Central memory CD4-positive, alpha-beta T cell (primary cell): ENCODE results near the gene DUSP28.
A peak's percentile ranks its signal among the peaks of the same experiment; 100 is the strongest.

Source experiments
- DNase-seq: peaks from one replicate; pipeline ENCODE4 v3.0.0; 2022

DUSP28 gene

GRCh38 chr2:240573071-240573515 lies 12.9 kb downstream of the DUSP28 start:
- no peak for DNase-seq

- no peak for DNase-seq
Measured at GRCh38 chr2:240573516-240574385, 13.6 kb downstream of the DUSP28 start.

- no peak for DNase-seq
Measured at GRCh38 chr2:240574386-240575100, 14.4 kb downstream of the DUSP28 start.

- DNase-seq, result no peak
Measured at GRCh38 chr2:240575101-240575965, 15.2 kb downstream of the DUSP28 start.

GRCh38 chr2:240576036-240576435 lies 15.9 kb downstream of the DUSP28 start:
- DNase-seq, result no peak

- DNase-seq, result no peak
Measured at GRCh38 chr2:240576436-240577205, 16.5 kb downstream of the DUSP28 start.

- no peak for DNase-seq
Measured at GRCh38 chr2:240577281-240578109, 17.3 kb downstream of the DUSP28 start.

GRCh38 chr2:240578110-240578450 lies 17.9 kb downstream of the DUSP28 start:
- no peak for DNase-seq

- DNase-seq, result no peak
Measured at GRCh38 chr2:240578488-240578887, 18.3 kb downstream of the DUSP28 start.

- no peak for DNase-seq
Measured at GRCh38 chr2:240579071-240579762, 19.1 kb downstream of the DUSP28 start.

GRCh38 chr2:240579771-240580614 lies 19.8 kb downstream of the DUSP28 start:
- DNase-seq, result peak; percentile 82

GRCh38 chr2:240581811-240582210 lies 21.7 kb downstream of the DUSP28 start:
- DNase-seq, result no peak

GRCh38 chr2:240582781-240583180 lies 22.6 kb downstream of the DUSP28 start:
- no peak for DNase-seq

GRCh38 chr2:240583774-240584173 lies 23.6 kb downstream of the DUSP28 start:
- DNase-seq, result no peak

GRCh38 chr2:240584486-240585031 lies 24.4 kb downstream of the DUSP28 start:
- no peak for DNase-seq

- DNase-seq, result no peak
Measured at GRCh38 chr2:240585101-240585500, 24.9 kb downstream of the DUSP28 start.

GRCh38 chr2:240585681-240586197 lies 25.6 kb downstream of the DUSP28 start:
- no peak for DNase-seq

- peak; percentile 96 for DNase-seq
Measured at GRCh38 chr2:240586198-240586918, 26.2 kb downstream of the DUSP28 start, which contains the start of gene CAPN10. TSS of gene CAPN10 (plus strand) at chr2:240586734. CDS start at chr2:240586912, 178 bp downstream.
